Transverse colon (tissue), 4 donors: ENCODE results near the gene SH3PXD2B. TPM values are rescaled to one million over a fixed set of nuclear protein-coding genes. Genes with fewer than 3 reads are reported as not detected.

Experiments used
- DNase-seq: peaks from one replicate; pipeline ENCODE4 v3.0.0-alpha.2; 2019
- H3K27ac ChIP-seq, 4 donors: fragments of 200-600 bp; sonication (generic); 2 replicates each; pipeline ENCODE4 v1.5.1; 2016 to 2018; ENCODE audit warnings: inconsistent platforms in 4 of 4
- H3K27me3 ChIP-seq: fragments of 200-600 bp; sonication (generic); 2 replicates; pipeline ENCODE4 v1.5.1; 2017; ENCODE audit warnings: inconsistent platforms
- H3K36me3 ChIP-seq, 4 donors: fragments of 200-600 bp; sonication (generic); 2 replicates each; pipeline ENCODE4 v1.5.1; 2017 to 2019; ENCODE audit warnings: inconsistent platforms in 4 of 4
- H3K4me1 ChIP-seq, 4 donors: fragments of 200-600 bp; sonication (generic); 2 replicates each; pipeline ENCODE4 v1.5.1; 2017 to 2020; ENCODE audit warnings: inconsistent platforms in 4 of 4
- H3K4me3 ChIP-seq, 4 donors: fragments of 200-600 bp; sonication (generic); 1 replicate in 1 of 4; 2 replicates in 3 of 4; pipeline versions ENCODE4 v1.5.1 to v1.6.1; 2017 to 2019; ENCODE audit warnings: inconsistent platforms in 4 of 4
- H3K9me3 ChIP-seq, 2 donors: fragments of 200-600 bp; sonication (generic); 2 replicates each; pipeline ENCODE4 v1.5.1; 2017 to 2019; ENCODE audit warnings: inconsistent platforms in 2 of 2
- CTCF ChIP-seq, 5 experiments: fragments of 200-600 bp in 3 of 5; fragments of 450-650 bp in 2 of 5; sonication (generic) in 3 of 5; IDR thresholded peaks; 1 replicate in 2 of 5; 2 replicates in 3 of 5; pipeline ENCODE4 v1.5.1; 2016 to 2017; ENCODE audit warnings: antibody characterized with exemption in 5 of 5, inconsistent platforms in 3 of 5, mild to moderate bottlenecking in 2 of 5, moderate library complexity in 1 of 5
- EP300 ChIP-seq: sonication (generic); formaldehyde crosslinking; IDR thresholded peaks from one replicate; pipeline ENCODE4 v1.6.1; 2017; ENCODE audit warnings: antibody characterized with exemption, low read depth
- POLR2A ChIP-seq: fragments of 450-650 bp; IDR thresholded peaks from one replicate; pipeline ENCODE4 v1.6.1; 2016; ENCODE audit warnings: antibody characterized with exemption, mild to moderate bottlenecking, moderate library complexity
- POLR2AphosphoS5 ChIP-seq, 3 donors: sonication (generic); formaldehyde crosslinking; IDR thresholded peaks; one replicate each; pipeline ENCODE4 v1.6.1; 2016; ENCODE audit warnings: antibody characterized with exemption in 3 of 3
- WGBS, 2 donors: methylation state at CpG; one replicate each; pipeline ENCODE4 v1.1.5; 2018; ENCODE audit warnings: low coverage in 1 of 2; 5-methylcytosine and 5-hydroxymethylcytosine counted together
- in situ Hi-C, 4 donors: fragments of 200-750 bp; cut with MboI; loops; one replicate each; pipeline versions ENCODE4 v1.15.0 to v1.15.1; 2017; ENCODE audit warnings: low sequenced_read_pairs in 3 of 4, low pct_ligation_motif_present in 1 of 4, low pct_unique_long_range_greater_than_20kb in 1 of 4
- intact Hi-C: fragments of 100-400 bp; cut with DNase I; formaldehyde crosslinking; loops from one replicate; pipeline ENCODE4 v1.15.1; 2023; ENCODE audit warnings: low total_unique reads
- total RNA-seq, 4 donors: library from RNA; depleted of rRNA; stranded (reverse); fragments of >200 nt; gene quantifications; one replicate each; pipeline ENCODE4 v1.1.0, GENCODE V29; 2016

The SH3PXD2B gene
- total RNA-seq, 4 donors from 2014 or later: 10.2 to 26.6 (median 14.6) TPM

- intact Hi-C loops: no loop called here
- no peaks in the 10 kb centered on the region for H3K9me3 ChIP-seq
- no peak overlapping the region for H3K4me3 ChIP-seq
- WGBS, 2 donors: 87 to 89% methylated on average over 2 of the region's 2 CpGs
- H3K4me1 ChIP-seq: peaks cover 6 to 12% (median 11%) of the 10 kb centered on the region in 4 donors
- DNase-seq: no peak
- H3K27me3 ChIP-seq: no peaks in the 10 kb centered on the region
- no peaks in the 10 kb centered on the region for H3K36me3 ChIP-seq
- in situ Hi-C loops: loop anchor here in 1 of 4 donors (25.0 kb wide), 1 partner anchor 438 kb away; no protein-coding TSS in a partner anchor
- TF ChIP-seq CTCF (IDR thresholded peaks at IDR 0.05) (no peak), POLR2A (no peak), POLR2AphosphoS5 (IDR thresholded peaks at IDR 0.05) (no peak), EP300 (no peak)
- no peak overlapping the region for H3K27ac ChIP-seq
Observed at GRCh38 chr5:172499287-172499686, 45.0 kb upstream of the SH3PXD2B start.

- intact Hi-C loops (no loop called here), in situ Hi-C loops (loop anchor here in 1 of 4 donors (25.0 kb wide), 1 partner anchor 439 kb away; no protein-coding TSS in a partner anchor)
- H3K9me3 ChIP-seq: no peaks in the 10 kb centered on the region
- no peak overlapping the region for H3K27ac ChIP-seq
- no peak for DNase-seq
- TF ChIP-seq EP300 (no peak), CTCF (IDR thresholded peaks at IDR 0.05) (no peak), POLR2A (no peak), POLR2AphosphoS5 (IDR thresholded peaks at IDR 0.05) (no peak)
- WGBS, 2 donors: 93 to 95% methylated on average over 8 to 12 of the region's 12 CpGs
- peaks cover 0 to 5% (median 4%) of the 10 kb centered on the region in 4 donors for H3K4me1 ChIP-seq
- no peaks in the 10 kb centered on the region for H3K27me3 ChIP-seq
- no peaks in the 10 kb centered on the region for H3K36me3 ChIP-seq
- H3K4me3 ChIP-seq: no peak overlapping the region
Observed at GRCh38 chr5:172498431-172499129, 44.3 kb upstream of the SH3PXD2B start.

GRCh38 chr5:172497591-172498255 lies 43.4 kb upstream of the SH3PXD2B start:
- Histone ChIP-seq H3K4me3 (no peak overlapping the region), H3K9me3 (no peaks in the 10 kb centered on the region), H3K27me3 (no peaks in the 10 kb centered on the region), H3K36me3 (no peaks in the 10 kb centered on the region), H3K4me1 (peaks cover 0 to 3% (median 0%) of the 10 kb centered on the region in 4 donors), H3K27ac (no peak overlapping the region)
- intact Hi-C loops: no loop called here
- in situ Hi-C loops: loop anchor here in 1 of 4 donors (25.0 kb wide), 1 partner anchor 440 kb away; no protein-coding TSS in a partner anchor
- no peak for TF ChIP-seq CTCF (IDR thresholded peaks at IDR 0.05)
- no peak for TF ChIP-seq POLR2A
- TF ChIP-seq EP300: no peak
- no peak for TF ChIP-seq POLR2AphosphoS5 (IDR thresholded peaks at IDR 0.05)
- 91 to 100% methylated on average over 2 to 14 of the region's 14 CpGs for WGBS, 2 donors
- DNase-seq: no peak

- no peak for DNase-seq
- peaks cover 0 to 3% (median 0%) of the 10 kb centered on the region in 4 donors for H3K4me1 ChIP-seq
- no peaks in the 10 kb centered on the region for H3K27me3 ChIP-seq
- TF ChIP-seq POLR2AphosphoS5 (IDR thresholded peaks at IDR 0.05) (no peak), POLR2A (no peak), EP300 (no peak), CTCF (IDR thresholded peaks at IDR 0.05) (no peak)
- H3K4me3 ChIP-seq: no peak overlapping the region
- H3K27ac ChIP-seq: no peak overlapping the region
- WGBS, 2 donors: 61 to 63% methylated on average over 6 to 12 of the region's 12 CpGs
- in situ Hi-C loops (loop anchor here in 1 of 4 donors (25.0 kb wide), 1 partner anchor 440 kb away; no protein-coding TSS in a partner anchor), intact Hi-C loops (no loop called here)
- no peaks in the 10 kb centered on the region for H3K36me3 ChIP-seq
- H3K9me3 ChIP-seq: no peaks in the 10 kb centered on the region
Observed at GRCh38 chr5:172496671-172497371, 42.5 kb upstream of the SH3PXD2B start.
